ENCODE data around the gene CDH26. TPM values are rescaled to one million over a fixed set of nuclear protein-coding genes. Genes with fewer than 3 reads are reported as not detected.
A peak's percentile ranks its signal among the peaks of the same experiment; 100 is the strongest.

Gene CDH26
- total and polyA plus RNA-seq, 9 of the 15 experiments (the other 6 are each of a cell fraction or from before 2014, with no cell fraction given) = 0.07 to 0.13 (median 0.10) TPM; not detected in 4

GRCh38 chr20:59942245-59942644 lies 16.0 kb upstream of the CDH26 start:
- Histone ChIP-seq H3K4me2 (ENCODE audit: insufficient read depth, low read length) (no peak overlapping the region), H3K4me3 (no peak overlapping the region), H2AFZ (ENCODE audit: low read depth, low read length) (no peak overlapping the region), H3K79me2 (ENCODE audit: control insufficient read depth, insufficient read depth, low read length) (peaks cover 17% of the 10 kb centered on the region), H3K9me1 (ENCODE audit: control insufficient read depth, insufficient read depth, low read length) (no peaks in the 10 kb centered on the region), H3K4me1 (replicated peaks in 1 of 2; ENCODE audit: control insufficient read depth in 2 of 2, insufficient read depth in 2 of 2, low read length in 2 of 2) (peaks cover 6 to 14% of the 10 kb centered on the region in 2 experiments; a peak in 4 of 5 replicates), H3K27me3 (ENCODE audit: control insufficient read depth in 2 of 2, insufficient read depth in 2 of 2, low read length in 2 of 2) (no peaks in the 10 kb centered on the region), H3K27ac (ENCODE audit: extremely low read depth, low read depth, low read length) (no peak overlapping the region), H3K36me3 (ENCODE audit: control insufficient read depth, insufficient read depth, low read length) (peaks cover 30% of the 10 kb centered on the region; the same call in 1 of the 3 replicates), H3K9ac (ENCODE audit: insufficient read depth in 1 of 2, low read depth in 2 of 2, low read length in 2 of 2) (no peak overlapping the region), H4K20me1 (replicated peaks; ENCODE audit: control insufficient read depth, insufficient read depth, low read length) (no peaks in the 10 kb centered on the region), H3K9me3 (replicated peaks; ENCODE audit: control insufficient read depth, insufficient read depth, low read depth, low read length) (no peaks in the 10 kb centered on the region)
- no peak for ATAC-seq
- intact Hi-C loops (cut with micrococcal nuclease) = no loop called here
- FAIRE-seq = no peak
- DNase-seq (ENCODE audit: extremely low read depth in 1 of 4, low spot score in 3 of 4) = peak in 2 of 4 experiments; percentile 15 to 19
- 40% methylated on average over 2 of the region's 2 CpGs for WGBS (ENCODE audit: insufficient coverage, low coverage, missing lambda C conversion rate)
- no TSS peak for BruUV-seq (replicated peaks)
- in situ Hi-C loops (cut with MboI) = no loop called here
- ChIA-PET POLR2A (no interaction called here), CTCF (ENCODE audit: low intra/inter-chr PET ratio) (no interaction called here)
- no peak for TF ChIP-seq ZNF76 (CRISPR knock-in tag; IDR thresholded peaks at IDR 0.05; ENCODE audit: borderline replicate concordance)
- peak; percentile 61 to 71; a peak in 2 of 4 replicates for TF ChIP-seq KDM1A (IDR thresholded peaks at IDR 0.05)
- TF ChIP-seq HDGF (IDR thresholded peaks at IDR 0.05) = no peak
- TF ChIP-seq MYBL2 (IDR thresholded peaks at IDR 0.05; ENCODE audit: low read depth) = no peak
- TF ChIP-seq MYBL2 (CRISPR knock-in tag; IDR thresholded peaks at IDR 0.05; ENCODE audit: borderline replicate concordance) = no peak
- TF ChIP-seq CBFA2T3 (IDR thresholded peaks at IDR 0.05) = 0 out of 2 replicates have a peak, but pooled peaks have one; percentile 9
- no peak for TF ChIP-seq EZH2 (IDR thresholded peaks at IDR 0.05; ENCODE audit: borderline replicate concordance, low read depth, low read length)

DNA sequence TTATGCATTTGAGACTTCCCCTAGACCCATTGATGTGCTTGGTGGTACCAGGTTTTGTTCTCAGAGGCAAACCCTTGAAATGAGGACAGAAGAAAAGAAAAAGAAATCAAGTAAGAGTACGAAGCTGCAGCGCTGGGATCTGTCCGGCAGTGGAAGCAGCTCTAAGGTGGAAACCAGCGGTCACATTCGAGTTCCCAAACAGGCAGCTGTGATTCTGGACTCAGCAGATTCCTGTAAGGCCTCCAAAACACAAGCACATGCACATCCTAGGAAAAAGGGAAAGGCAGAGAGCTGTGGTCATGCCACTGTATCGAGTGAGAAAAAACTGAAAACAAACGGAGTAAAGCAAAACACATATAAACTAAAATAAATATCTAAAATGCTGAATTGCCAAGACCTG lies 13.5 kb upstream of the CDH26 start:
- intact Hi-C loops (cut with micrococcal nuclease) = no loop called here
- Histone ChIP-seq H3K4me2 (ENCODE audit: insufficient read depth, low read length) (no peak overlapping the region), H3K79me2 (ENCODE audit: control insufficient read depth, insufficient read depth, low read length) (peaks cover 12% of the 10 kb centered on the region), H3K4me3 (no peak overlapping the region), H3K27me3 (ENCODE audit: control insufficient read depth in 2 of 2, insufficient read depth in 2 of 2, low read length in 2 of 2) (no peaks in the 10 kb centered on the region), H2AFZ (ENCODE audit: low read depth, low read length) (no peak overlapping the region), H3K9ac (ENCODE audit: insufficient read depth in 1 of 2, low read depth in 2 of 2, low read length in 2 of 2) (no peak overlapping the region), H3K36me3 (ENCODE audit: control insufficient read depth, insufficient read depth, low read length) (peaks cover 30% of the 10 kb centered on the region; the same call in 1 of the 3 replicates), H3K9me3 (replicated peaks; ENCODE audit: control insufficient read depth, insufficient read depth, low read depth, low read length) (no peaks in the 10 kb centered on the region), H3K9me1 (ENCODE audit: control insufficient read depth, insufficient read depth, low read length) (no peaks in the 10 kb centered on the region), H4K20me1 (replicated peaks; ENCODE audit: control insufficient read depth, insufficient read depth, low read length) (no peaks in the 10 kb centered on the region), H3K27ac (ENCODE audit: extremely low read depth, low read depth, low read length) (no peak overlapping the region), H3K4me1 (replicated peaks in 1 of 2; ENCODE audit: control insufficient read depth in 2 of 2, insufficient read depth in 2 of 2, low read length in 2 of 2) (peaks cover 2 to 18% of the 10 kb centered on the region in 2 experiments; a peak in 3 of 5 replicates)
- DNase-seq (ENCODE audit: extremely low read depth in 1 of 4, low spot score in 3 of 4) (no peak), FAIRE-seq (no peak), ATAC-seq (no peak)
- ChIA-PET CTCF (ENCODE audit: low intra/inter-chr PET ratio) (no interaction called here), POLR2A (interaction anchor here (0.7 kb wide), 1 partner anchor 1320 kb away, joined by 6 read pairs; no protein-coding TSS in a partner anchor)
- BruUV-seq (replicated peaks) = no TSS peak
- WGBS (ENCODE audit: insufficient coverage, low coverage, missing lambda C conversion rate) = 84% methylated on average over 7 of the region's 7 CpGs
- in situ Hi-C loops (cut with MboI) = no loop called here
- no peak for TF ChIP-seq CBX1 (IDR thresholded peaks at IDR 0.05; ENCODE audit: low read depth)
- TF ChIP-seq SMAD4 (CRISPR knock-in tag; conservative IDR thresholded peaks at IDR 0.05) = no peak
- TF ChIP-seq, protein P1, sequence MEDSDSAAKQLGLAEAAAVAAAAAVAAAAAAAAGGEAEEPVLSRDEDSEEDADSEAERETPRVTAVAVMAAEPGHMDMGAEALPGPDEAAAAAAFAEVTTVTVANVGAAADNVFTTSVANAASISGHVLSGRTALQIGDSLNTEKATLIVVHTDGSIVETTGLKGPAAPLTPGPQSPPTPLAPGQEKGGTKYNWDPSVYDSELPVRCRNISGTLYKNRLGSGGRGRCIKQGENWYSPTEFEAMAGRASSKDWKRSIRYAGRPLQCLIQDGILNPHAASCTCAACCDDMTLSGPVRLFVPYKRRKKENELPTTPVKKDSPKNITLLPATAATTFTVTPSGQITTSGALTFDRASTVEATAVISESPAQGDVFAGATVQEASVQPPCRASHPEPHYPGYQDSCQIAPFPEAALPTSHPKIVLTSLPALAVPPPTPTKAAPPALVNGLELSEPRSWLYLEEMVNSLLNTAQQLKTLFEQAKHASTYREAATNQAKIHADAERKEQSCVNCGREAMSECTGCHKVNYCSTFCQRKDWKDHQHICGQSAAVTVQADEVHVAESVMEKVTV (CRISPR knock-in tag; IDR thresholded peaks at IDR 0.05) = no peak
- TF ChIP-seq AFF1 (IDR thresholded peaks at IDR 0.05; ENCODE audit: low read depth in 1 of 2, partially characterized antibody in 2 of 2) = no peak
- no peak for TF ChIP-seq ZNF717 (CRISPR knock-in tag; IDR thresholded peaks at IDR 0.05)
